Caco-2 (cell line): Measurements from ENCODE around the gene PIK3R2. TPM values are rescaled to one million over a fixed set of nuclear protein-coding genes. Genes with fewer than 3 reads are reported as not detected.

Experiments used
- BruUV-seq: library from RNA; stranded (reverse); fragments of 400-500 nt; replicated peaks from 2 replicates; lab custom pipeline; 2021; lab: Mats Ljungman, UMichigan
- CTCF ChIA-PET: fragments of 300-600 bp; sonication (Branson Sonifier 250); formaldehyde crosslinking; loops from one replicate; lab custom pipeline; 2022; ENCODE audit warnings: antibody characterized with exemption; lab: Charles Lee
- POLR2A ChIA-PET: fragments of 300-600 bp; sonication (Branson Sonifier 250); formaldehyde crosslinking; loops from one replicate; lab custom pipeline; 2022; ENCODE audit warnings: antibody characterized with exemption; lab: Charles Lee
- DNase-seq, 2 experiments: peaks; one replicate each; pipeline versions ENCODE4 v3.0.0 to v3.0.0-alpha.2; 2020 to 2022
- H3K27me3 ChIP-seq: replicated peaks from 2 replicates; pipeline ENCODE4 v1.6.0; 2011; ENCODE audit warnings: low read length; ENCODE audit not compliant: control insufficient read depth, insufficient read depth
- H3K36me3 ChIP-seq: 2 replicates; pipeline ENCODE4 v1.5.1; 2011; ENCODE audit warnings: low read length; ENCODE audit not compliant: control insufficient read depth, insufficient read depth
- H3K4me1 ChIP-seq: fragments of 250-450 bp; sonication (Bioruptor Pico); 2 replicates; pipeline ENCODE4 v1.5.1; 2020; ENCODE audit warnings: mild to moderate bottlenecking
- H3K4me3 ChIP-seq: 2 replicates; pipeline ENCODE4 v1.5.1; 2011; ENCODE audit warnings: low read depth, mild to moderate bottlenecking, control low read depth, low read length
- H3K9me3 ChIP-seq: fragments of 250-450 bp; sonication (Bioruptor Pico); 2 replicates; pipeline ENCODE4 v1.5.1; 2020; ENCODE audit warnings: mild to moderate bottlenecking, moderate library complexity
- H3K27ac Mint-ChIP-seq: one replicate; pipeline ENCODE4 v1.8.0; 2022; ENCODE audit warnings: mixed read lengths; ENCODE audit not compliant: unreplicated experiment
- H3K27me3 Mint-ChIP-seq: one replicate; pipeline ENCODE4 v1.8.0; 2022; ENCODE audit warnings: mixed read lengths; ENCODE audit not compliant: insufficient read depth, unreplicated experiment
- H3K36me3 Mint-ChIP-seq: one replicate; pipeline ENCODE4 v1.8.0; 2022; ENCODE audit warnings: mild to moderate bottlenecking, mixed read lengths; ENCODE audit not compliant: insufficient read depth, unreplicated experiment
- H3K4me1 Mint-ChIP-seq: one replicate; pipeline ENCODE4 v1.8.0; 2022; ENCODE audit warnings: low read depth, mixed read lengths; ENCODE audit not compliant: unreplicated experiment
- H3K4me3 Mint-ChIP-seq: one replicate; pipeline ENCODE4 v1.8.0; 2022; ENCODE audit warnings: mild to moderate bottlenecking, moderate library complexity, mixed read lengths; ENCODE audit not compliant: unreplicated experiment
- H3K9me3 Mint-ChIP-seq: one replicate; pipeline ENCODE4 v1.8.0; 2022; ENCODE audit warnings: mixed read lengths; ENCODE audit not compliant: unreplicated experiment
- CTCF ChIP-seq, 2 experiments: fragments of 200-600 bp in 1 of 2; IDR thresholded peaks; 1 replicate in 1 of 2; 2 replicates in 1 of 2; pipeline versions ENCODE4 v1.5.1 to v1.8.0; 2011 to 2022; ENCODE audit warnings: antibody characterized with exemption in 1 of 2, control low read depth in 1 of 2, inconsistent platforms in 1 of 2, low read depth in 1 of 2, low read length in 1 of 2, mild to moderate bottlenecking in 1 of 2, moderate library complexity in 1 of 2; ENCODE audit not compliant: insufficient read depth in 1 of 2, severe bottlenecking in 1 of 2, unreplicated experiment in 1 of 2
- intact Hi-C: fragments of 100-400 bp; cut with micrococcal nuclease; formaldehyde crosslinking; loops from one replicate; pipeline ENCODE4 v1.10.0; 2022; ENCODE audit not compliant: unreplicated experiment
- total RNA-seq: library from RNA; stranded (reverse); gene quantifications from 2 replicates; pipeline ENCODE4 v1.2.3, GENCODE V29; 2022

Gene PIK3R2
- total RNA-seq, 1 experiment from 2014 or later = 34.3 TPM

- peak overlapping the region; percentile 82 for H3K4me3 ChIP-seq
- H3K9me3 ChIP-seq = no peaks in the 10 kb centered on the region
- Mint-ChIP-seq H3K36me3 (no peaks in the 10 kb centered on the region), H3K4me1 (peaks cover 8% of the 10 kb centered on the region), H3K4me3 (peak overlapping the region; percentile 74), H3K27ac (no peak overlapping the region), H3K9me3 (no peaks in the 10 kb centered on the region), H3K27me3 (no peaks in the 10 kb centered on the region)
- peak; percentile 64 to 75 for DNase-seq
- intact Hi-C loops = no loop called here
- no peak for TF ChIP-seq CTCF (IDR thresholded peaks at IDR 0.05; ENCODE audit: insufficient read depth in 1 of 2, low read depth in 1 of 2, low read length in 1 of 2, severe bottlenecking in 1 of 2, unreplicated experiment in 1 of 2)
- ChIA-PET POLR2A (interaction anchor here (0.7 kb wide), 1 partner anchor 99 kb away, joined by 3 read pairs; no protein-coding TSS in a partner anchor), CTCF (interaction anchor here (0.6 to 1.0 kb wide), 2 partner anchors 56 to 59 kb away, joined by 3 to 4 read pairs; no protein-coding TSS in a partner anchor)
- H3K27me3 ChIP-seq = no peaks in the 10 kb centered on the region
- H3K4me1 ChIP-seq = peaks cover 17% of the 10 kb centered on the region
- no TSS peak for BruUV-seq
- no peaks in the 10 kb centered on the region for H3K36me3 ChIP-seq
Measured at GRCh38 chr19:18109733-18110608, 43.0 kb upstream of the PIK3R2 start.

- H3K4me1 Mint-ChIP-seq = peaks cover 8% of the 10 kb centered on the region
- H3K27ac Mint-ChIP-seq = no peak overlapping the region
- H3K4me3 Mint-ChIP-seq = peak overlapping the region; percentile 74
- no TSS peak for BruUV-seq
- no peaks in the 10 kb centered on the region for H3K36me3 ChIP-seq
- intact Hi-C loops = no loop called here
- H3K9me3 Mint-ChIP-seq = no peaks in the 10 kb centered on the region
- no peaks in the 10 kb centered on the region for H3K9me3 ChIP-seq
- H3K36me3 Mint-ChIP-seq = no peaks in the 10 kb centered on the region
- no peaks in the 10 kb centered on the region for H3K27me3 ChIP-seq
- TF ChIP-seq CTCF (IDR thresholded peaks at IDR 0.05; ENCODE audit: insufficient read depth in 1 of 2, low read depth in 1 of 2, low read length in 1 of 2, severe bottlenecking in 1 of 2, unreplicated experiment in 1 of 2) = no peak
- peak overlapping the region; percentile 82 for H3K4me3 ChIP-seq
- H3K27me3 Mint-ChIP-seq = no peaks in the 10 kb centered on the region
- CTCF ChIA-PET = interaction anchor here (0.6 to 1.0 kb wide), 3 partner anchors 11 to 58 kb away, joined by 3 to 4 read pairs (median 3); no protein-coding TSS in a partner anchor
- POLR2A ChIA-PET = no interaction called here
- no peak for DNase-seq
- H3K4me1 ChIP-seq = peaks cover 17% of the 10 kb centered on the region
Measured at GRCh38 chr19:18110609-18111232, 42.2 kb upstream of the PIK3R2 start.

GRCh38 chr19:18112989-18113478 lies 39.9 kb upstream of the PIK3R2 start:
- ChIA-PET CTCF (interaction anchor here (0.6 to 2.1 kb wide), 24 partner anchors 9 to 216 kb away, joined by 3 to 25 read pairs (median 6); partner anchors contain the start of genes IFI30, JUND, MPV17L2 and PIK3R2), POLR2A (interaction anchor here (1.0 kb wide), 1 partner anchor 79 kb away, joined by 3 read pairs; no protein-coding TSS in a partner anchor)
- Mint-ChIP-seq H3K27ac (peak overlapping the region; percentile 38), H3K4me3 (no peak overlapping the region), H3K9me3 (no peaks in the 10 kb centered on the region), H3K4me1 (peaks cover 13% of the 10 kb centered on the region), H3K27me3 (no peaks in the 10 kb centered on the region), H3K36me3 (peaks cover 5% of the 10 kb centered on the region)
- TF ChIP-seq CTCF (IDR thresholded peaks at IDR 0.05; ENCODE audit: insufficient read depth in 1 of 2, low read depth in 1 of 2, low read length in 1 of 2, severe bottlenecking in 1 of 2, unreplicated experiment in 1 of 2) = peak; percentile 87 to 89
- no peaks in the 10 kb centered on the region for H3K9me3 ChIP-seq
- no peak overlapping the region for H3K4me3 ChIP-seq
- BruUV-seq = no TSS peak
- peaks cover 17% of the 10 kb centered on the region for H3K4me1 ChIP-seq
- no peaks in the 10 kb centered on the region for H3K27me3 ChIP-seq
- peak; percentile 85 to 92 for DNase-seq
- no peaks in the 10 kb centered on the region for H3K36me3 ChIP-seq
- intact Hi-C loops = loop anchor here (1.0 kb wide), 2 partner anchors 39 to 55 kb away; no protein-coding TSS in a partner anchor
